Measurements from ENCODE around the gene MIGA2.

- TF ChIP-seq TCF7 (IDR thresholded peaks at IDR 0.05; ENCODE audit: borderline replicate concordance), result no peak
- TF ChIP-seq EP300 (IDR thresholded peaks at IDR 0.05; ENCODE audit: low read length), result no peak
- TF ChIP-seq RBM39 (optimal IDR thresholded peaks at IDR 0.05; ENCODE audit: low read depth, low read length), result no peak
- TF ChIP-seq ZNF655 (CRISPR knock-in tag; IDR thresholded peaks at IDR 0.05), result no peak
- no peak for TF ChIP-seq FOS (IDR thresholded peaks at IDR 0.05; ENCODE audit: extremely low read depth, insufficient read length)
- no peak for TF ChIP-seq PHB (CRISPR knock-in tag; IDR thresholded peaks at IDR 0.05)
These were observed 17.9 kb downstream of the MIGA2 start for GRCh38 chr9:129054163-129054851.
